T-helper 2 cell treated with Interferon-gamma antibody and Interleukin-4, amounts not matched to agents 5 μg/mL and 100 μg/mL, for 36 hours (primary cell): Measurements from ENCODE around the gene KCNJ10.

ENCODE experiments used
- DNase-seq: peaks from one replicate; pipeline ENCODE4 v3.0.0; 2021; ENCODE audit warnings: low spot score
- H3K27ac Mint-ChIP-seq: one replicate; pipeline ENCODE4 v1.8.0; 2021; ENCODE audit warnings: mild to moderate bottlenecking, mixed read lengths
- H3K27me3 Mint-ChIP-seq: one replicate; pipeline ENCODE4 v1.8.0; 2021; ENCODE audit warnings: low read depth, mixed read lengths
- H3K36me3 Mint-ChIP-seq: one replicate; pipeline ENCODE4 v1.8.0; 2021; ENCODE audit warnings: low read depth, mixed read lengths
- H3K4me1 Mint-ChIP-seq: one replicate; pipeline ENCODE4 v1.8.0; 2021; ENCODE audit warnings: low read depth, mixed read lengths
- H3K4me3 Mint-ChIP-seq: one replicate; pipeline ENCODE4 v1.8.0; 2022; ENCODE audit warnings: mild to moderate bottlenecking, moderate library complexity, mixed read lengths
- H3K9me3 Mint-ChIP-seq: one replicate; pipeline ENCODE4 v1.8.0; 2021; ENCODE audit warnings: mixed read lengths

The KCNJ10 gene

DNA sequence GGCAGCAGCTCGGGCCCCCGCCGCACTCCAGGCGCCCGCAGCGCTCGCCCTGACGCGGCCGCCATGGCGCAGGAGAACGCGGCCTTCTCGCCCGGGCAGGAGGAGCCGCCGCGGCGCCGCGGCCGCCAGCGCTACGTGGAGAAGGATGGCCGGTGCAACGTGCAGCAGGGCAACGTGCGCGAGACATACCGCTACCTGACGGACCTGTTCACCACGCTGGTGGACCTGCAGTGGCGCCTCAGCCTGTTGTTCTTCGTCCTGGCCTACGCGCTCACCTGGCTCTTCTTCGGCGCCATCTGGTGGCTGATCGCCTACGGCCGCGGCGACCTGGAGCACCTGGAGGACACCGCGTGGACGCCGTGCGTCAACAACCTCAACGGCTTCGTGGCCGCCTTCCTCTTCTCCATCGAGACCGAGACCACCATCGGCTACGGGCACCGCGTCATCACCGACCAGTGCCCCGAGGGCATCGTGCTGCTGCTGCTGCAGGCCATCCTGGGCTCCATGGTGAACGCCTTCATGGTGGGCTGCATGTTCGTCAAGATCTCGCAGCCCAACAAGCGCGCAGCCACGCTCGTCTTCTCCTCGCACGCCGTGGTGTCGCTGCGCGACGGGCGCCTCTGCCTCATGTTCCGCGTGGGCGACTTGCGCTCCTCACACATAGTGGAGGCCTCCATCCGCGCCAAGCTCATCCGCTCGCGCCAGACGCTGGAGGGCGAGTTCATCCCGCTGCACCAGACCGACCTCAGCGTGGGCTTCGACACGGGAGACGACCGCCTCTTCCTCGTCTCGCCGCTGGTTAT lies 14.2 kb upstream of the KCNJ10 start:
- Mint-ChIP-seq H3K27me3 (peaks cover 32% of the 10 kb centered on the region), H3K4me1 (peaks cover 8% of the 10 kb centered on the region), H3K9me3 (no peaks in the 10 kb centered on the region), H3K36me3 (no peaks in the 10 kb centered on the region), H3K4me3 (peak overlapping the region; percentile 53), H3K27ac (no peak overlapping the region)
- peak; percentile 63 for DNase-seq

DNA sequence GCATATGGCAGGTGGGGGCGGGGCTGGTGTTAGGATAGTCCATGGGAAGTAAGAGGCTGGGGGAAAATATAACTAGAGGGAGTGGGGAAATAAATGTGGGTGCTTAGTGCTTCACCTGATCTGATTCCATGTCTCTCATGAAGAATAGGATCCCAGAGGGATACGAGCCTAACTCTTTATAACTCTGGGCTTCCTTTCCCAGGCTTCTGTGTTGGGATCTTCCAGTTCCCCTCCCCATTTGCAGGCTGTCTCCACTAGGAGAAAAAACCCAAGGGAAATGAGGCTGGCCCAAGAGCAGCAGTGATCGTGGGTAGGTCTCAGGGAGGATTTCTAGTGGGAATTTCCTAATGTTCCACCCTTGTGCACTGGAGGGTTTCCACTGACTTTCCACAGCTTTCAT lies 13.0 kb upstream of the KCNJ10 start:
- Mint-ChIP-seq H3K27me3 (peaks cover 39% of the 10 kb centered on the region), H3K36me3 (no peaks in the 10 kb centered on the region), H3K4me1 (peaks cover 13% of the 10 kb centered on the region), H3K9me3 (no peaks in the 10 kb centered on the region), H3K4me3 (peak overlapping the region; percentile 9), H3K27ac (no peak overlapping the region)
- DNase-seq = no peak

DNA sequence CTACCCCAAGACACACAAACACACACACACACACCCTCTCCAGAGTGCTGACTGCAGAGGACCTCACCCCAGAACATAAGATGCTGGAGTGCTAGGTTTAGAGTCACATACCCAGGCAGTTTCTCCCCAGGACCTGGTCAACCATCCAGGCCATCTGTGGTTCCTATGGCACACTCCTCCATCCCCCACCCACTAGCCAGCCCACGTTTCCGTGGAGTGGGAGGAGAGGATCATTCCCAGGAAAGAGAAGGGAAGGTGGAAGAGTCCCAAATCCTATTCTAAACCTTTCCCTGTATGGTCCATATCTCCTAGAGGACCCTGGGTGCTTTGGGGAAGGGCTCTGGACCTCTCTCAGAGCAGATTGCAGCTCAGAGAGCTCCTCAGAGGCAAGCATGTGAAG lies 12.5 kb upstream of the KCNJ10 start:
- Mint-ChIP-seq H3K4me3 (no peak overlapping the region), H3K4me1 (peaks cover 13% of the 10 kb centered on the region), H3K27ac (no peak overlapping the region), H3K36me3 (no peaks in the 10 kb centered on the region), H3K27me3 (peaks cover 39% of the 10 kb centered on the region), H3K9me3 (no peaks in the 10 kb centered on the region)
- DNase-seq = no peak

DNA sequence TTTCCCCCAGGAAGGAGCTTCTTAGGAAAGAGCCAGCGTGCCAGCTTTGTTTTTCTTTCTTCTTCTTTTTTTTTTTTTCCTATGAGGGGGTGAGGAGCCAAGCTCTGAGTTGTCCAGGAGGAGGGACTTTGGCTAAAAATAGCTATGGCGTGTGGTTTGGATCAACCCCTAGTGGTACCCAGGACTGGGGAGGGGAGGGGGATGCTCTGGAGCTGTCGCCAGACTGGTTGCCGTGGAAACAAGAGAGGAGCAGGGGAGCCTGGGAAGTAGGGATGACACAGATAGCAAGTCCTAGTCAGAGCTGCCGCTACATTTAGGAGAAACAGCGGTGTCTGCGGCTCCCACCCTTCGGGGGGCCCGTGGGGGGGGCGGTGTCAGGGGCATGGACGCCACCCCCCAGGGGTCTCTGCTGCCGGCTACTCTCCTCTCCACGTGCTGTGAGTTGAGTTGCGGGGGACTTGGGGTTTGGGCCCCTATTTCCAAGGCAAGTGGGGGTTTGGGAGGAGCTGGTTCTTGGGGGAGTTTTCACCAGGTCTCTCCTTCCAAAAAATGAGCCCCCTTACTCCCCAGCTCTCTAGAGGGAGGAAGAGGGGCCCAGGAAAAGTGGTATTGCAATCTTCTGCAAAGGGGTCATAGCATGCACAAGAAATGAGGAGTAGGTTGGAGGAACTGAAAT lies 11.4 kb upstream of the KCNJ10 start, which contains the start of gene KCNJ9:
KCNJ9 (plus strand) TSS at position 278 of the 676 bp plus-strand sequence. CDS start 2,493 bp downstream, outside the sequence.
- Mint-ChIP-seq H3K36me3 (no peaks in the 10 kb centered on the region), H3K27me3 (peaks cover 39% of the 10 kb centered on the region), H3K9me3 (no peaks in the 10 kb centered on the region), H3K27ac (no peak within 1 kb of the TSS), H3K4me1 (peaks cover 13% of the 10 kb centered on the region), H3K4me3 (no peak within 1 kb of the TSS)
- no peak for DNase-seq

DNA sequence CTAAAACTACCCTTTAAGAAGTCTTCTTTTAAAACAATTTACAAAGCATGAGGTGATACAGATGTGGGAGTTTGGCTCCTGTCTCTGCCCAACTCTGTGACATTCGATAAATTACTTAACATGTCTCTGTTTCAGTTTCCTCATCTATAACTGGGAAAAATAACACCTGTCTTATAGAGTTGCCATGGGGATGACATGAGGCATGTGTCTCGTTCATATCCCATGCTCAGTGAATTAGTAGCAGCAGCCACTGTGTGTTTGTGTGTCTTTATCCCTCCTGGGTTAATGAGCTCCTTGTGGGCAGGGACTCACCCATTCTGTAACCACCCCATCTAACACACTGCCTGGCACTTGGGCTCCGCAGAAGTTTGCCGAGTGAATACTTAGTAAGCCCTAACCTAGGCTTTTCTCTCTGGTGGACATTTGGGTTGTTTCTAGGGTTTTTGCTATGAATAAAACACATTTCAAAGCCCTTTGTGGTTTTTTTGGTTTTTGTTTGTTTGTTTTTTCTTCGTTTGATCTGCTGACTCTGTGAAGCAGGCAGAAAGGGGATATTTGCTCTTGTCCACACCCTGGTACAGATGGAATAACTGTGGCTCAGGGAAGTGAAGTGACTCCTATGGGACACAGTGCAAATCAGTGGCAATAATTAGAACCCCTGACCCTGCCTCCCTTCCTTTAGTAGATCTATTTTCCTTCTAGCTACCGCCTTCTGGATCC lies 10.6 kb upstream of the KCNJ10 start:
- peaks cover 11% of the 10 kb centered on the region for H3K4me1 Mint-ChIP-seq
- no peak for DNase-seq
- H3K4me3 Mint-ChIP-seq = no peak overlapping the region
- peaks cover 39% of the 10 kb centered on the region for H3K27me3 Mint-ChIP-seq
- no peaks in the 10 kb centered on the region for H3K9me3 Mint-ChIP-seq
- no peak overlapping the region for H3K27ac Mint-ChIP-seq
- H3K36me3 Mint-ChIP-seq = no peaks in the 10 kb centered on the region

DNA sequence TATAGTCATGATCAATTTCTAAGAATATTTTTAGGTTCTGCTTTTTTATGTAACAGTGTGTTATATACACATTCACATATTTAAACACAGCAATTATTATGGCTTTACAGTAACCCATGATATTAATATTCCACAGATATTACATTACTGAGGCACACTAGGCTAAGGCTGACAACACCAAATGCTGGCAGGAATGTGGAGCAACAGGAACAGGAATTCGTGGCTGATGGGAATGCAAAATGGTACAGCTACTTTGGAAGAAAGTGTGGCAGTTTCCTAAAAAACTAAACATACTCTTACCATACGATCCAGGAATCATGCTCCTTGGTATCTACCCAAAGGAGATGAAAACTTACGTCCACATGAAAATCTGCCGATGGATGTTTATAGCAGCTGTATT lies 9.5 kb upstream of the KCNJ10 start:
- DNase-seq = no peak
- H3K4me3 Mint-ChIP-seq = no peak overlapping the region

DNA sequence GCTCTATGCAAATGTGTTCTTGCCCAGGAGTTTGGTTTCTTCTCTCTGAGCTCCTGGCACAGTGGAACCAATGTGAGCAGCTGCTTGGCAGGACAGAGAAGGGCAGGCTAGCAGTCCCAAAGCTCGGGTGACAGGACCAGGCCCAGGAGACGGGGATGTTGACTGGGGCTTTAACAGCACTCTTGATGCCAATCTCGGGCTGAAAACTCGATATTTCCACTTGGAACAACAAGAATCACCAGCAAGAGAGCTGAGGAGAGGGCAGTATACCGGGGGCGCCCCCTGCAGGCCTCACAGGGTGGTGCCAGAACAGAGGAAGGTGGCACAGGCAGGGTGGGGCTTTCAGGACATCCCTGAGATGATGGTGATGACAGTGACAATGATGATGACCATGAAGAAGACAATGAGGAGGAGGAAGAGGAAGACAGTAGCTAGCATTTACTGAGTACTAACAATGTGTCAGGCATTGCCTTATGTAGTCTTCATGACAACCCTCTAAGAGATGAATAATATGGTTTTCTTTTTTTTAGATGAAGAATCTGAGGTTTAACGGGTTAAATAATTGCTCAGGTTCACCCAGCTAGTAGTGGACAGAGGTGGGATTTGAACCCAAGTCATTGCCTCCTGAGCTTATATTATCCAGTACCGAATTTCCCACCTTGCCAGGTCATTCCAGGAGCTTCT lies 8.7 kb upstream of the KCNJ10 start:
- peak; percentile 63 for DNase-seq
- no peak overlapping the region for H3K4me3 Mint-ChIP-seq
- no peak overlapping the region for H3K27ac Mint-ChIP-seq
- H3K9me3 Mint-ChIP-seq = no peaks in the 10 kb centered on the region
- H3K36me3 Mint-ChIP-seq = no peaks in the 10 kb centered on the region
- peaks cover 42% of the 10 kb centered on the region for H3K27me3 Mint-ChIP-seq
- H3K4me1 Mint-ChIP-seq = peaks cover 7% of the 10 kb centered on the region

More for the DNA sequence above, 9.5 kb upstream of the KCNJ10 start:
- no peaks in the 10 kb centered on the region for H3K9me3 Mint-ChIP-seq
- H3K27me3 Mint-ChIP-seq = peaks cover 42% of the 10 kb centered on the region
- H3K27ac Mint-ChIP-seq = no peak overlapping the region
- H3K4me1 Mint-ChIP-seq = peaks cover 11% of the 10 kb centered on the region
- H3K36me3 Mint-ChIP-seq = no peaks in the 10 kb centered on the region

DNA sequence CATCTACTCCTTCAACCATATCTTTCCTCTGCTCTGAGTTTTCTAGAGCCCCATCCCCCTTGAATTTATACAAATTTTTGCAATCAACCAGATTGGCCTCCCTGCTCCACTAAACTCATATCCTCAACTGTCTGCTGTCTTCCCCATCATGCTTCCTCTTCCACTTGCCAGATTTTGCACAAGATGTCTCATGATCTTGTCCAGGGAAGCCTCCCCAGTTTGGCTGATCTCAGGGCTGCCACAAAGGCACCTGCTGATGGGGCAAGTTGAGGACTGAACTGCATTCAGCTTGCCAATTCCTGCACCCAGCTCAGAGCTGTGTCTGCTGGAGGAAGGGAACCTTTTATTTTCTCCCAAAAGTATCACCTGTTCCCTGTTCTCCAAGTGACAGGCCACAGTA lies 7.5 kb upstream of the KCNJ10 start:
- Mint-ChIP-seq H3K4me1 (peaks cover 7% of the 10 kb centered on the region), H3K4me3 (no peak overlapping the region), H3K27ac (no peak overlapping the region), H3K36me3 (no peaks in the 10 kb centered on the region), H3K9me3 (no peaks in the 10 kb centered on the region), H3K27me3 (peaks cover 34% of the 10 kb centered on the region)
- no peak for DNase-seq

DNA sequence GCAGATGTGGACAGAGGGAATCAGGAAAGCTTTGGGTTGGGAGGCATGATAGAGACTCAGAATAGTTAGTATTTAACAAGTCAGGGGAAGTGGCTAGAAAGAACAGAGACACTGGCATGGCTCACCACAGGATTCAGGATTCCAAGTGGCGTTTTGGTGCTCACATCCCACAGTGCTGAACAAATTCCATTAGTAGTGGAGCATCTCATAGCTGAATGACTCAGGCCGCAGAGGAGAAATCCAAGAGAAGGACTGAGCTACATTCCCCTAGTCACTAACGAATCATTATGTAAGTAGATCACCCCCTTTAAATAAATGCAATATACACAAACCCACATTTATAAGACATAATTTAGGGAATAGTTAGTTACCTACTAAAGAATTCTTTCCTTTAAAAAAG lies 6.3 kb upstream of the KCNJ10 start:
- Mint-ChIP-seq H3K4me1 (peaks cover 14% of the 10 kb centered on the region), H3K4me3 (no peak overlapping the region), H3K9me3 (no peaks in the 10 kb centered on the region), H3K27ac (no peak overlapping the region), H3K36me3 (no peaks in the 10 kb centered on the region), H3K27me3 (peaks cover 25% of the 10 kb centered on the region)
- no peak for DNase-seq

DNA sequence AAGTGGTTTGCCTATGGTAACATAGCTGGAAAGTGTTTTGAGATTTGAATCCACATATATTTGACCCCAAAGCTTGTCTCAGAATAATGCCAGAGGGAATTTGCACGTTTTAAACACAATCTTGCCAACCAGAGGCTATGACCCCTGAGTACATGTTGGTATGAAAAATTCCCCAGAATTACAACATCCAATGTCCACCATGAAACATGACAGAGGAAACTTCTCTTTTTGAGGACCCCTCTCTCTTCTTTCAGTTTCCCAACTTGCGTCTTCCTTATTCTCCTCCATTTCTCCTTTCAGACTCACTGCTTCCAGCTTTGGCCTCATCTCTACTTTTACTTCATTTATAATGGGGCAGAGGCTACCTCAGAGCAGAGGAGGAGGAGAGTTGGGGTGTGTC lies 5.9 kb upstream of the KCNJ10 start:
- no peaks in the 10 kb centered on the region for H3K9me3 Mint-ChIP-seq
- no peaks in the 10 kb centered on the region for H3K36me3 Mint-ChIP-seq
- H3K27me3 Mint-ChIP-seq = peaks cover 20% of the 10 kb centered on the region
- no peak overlapping the region for H3K4me3 Mint-ChIP-seq
- H3K27ac Mint-ChIP-seq = no peak overlapping the region
- peaks cover 13% of the 10 kb centered on the region for H3K4me1 Mint-ChIP-seq
- DNase-seq = no peak

DNA sequence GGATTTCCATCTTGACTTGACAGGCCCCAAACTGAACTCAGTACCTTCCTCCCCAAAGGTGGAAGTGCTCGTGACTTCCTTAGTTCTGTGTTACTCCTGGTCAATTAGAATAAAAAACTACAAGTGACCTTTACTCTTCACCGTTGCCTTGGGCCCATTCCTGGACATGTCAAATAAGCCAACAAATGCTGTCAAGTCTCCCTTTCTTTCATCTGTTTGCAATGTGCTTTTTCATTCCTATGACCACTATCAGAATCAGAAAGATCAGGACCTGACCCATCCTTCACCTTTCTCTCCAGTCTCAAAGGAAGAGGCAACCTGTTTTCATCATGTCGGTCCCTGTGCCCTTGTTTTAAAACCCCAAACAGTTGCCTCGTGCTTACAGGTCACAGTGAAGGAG lies 4.9 kb upstream of the KCNJ10 start:
- Mint-ChIP-seq H3K27ac (no peak overlapping the region), H3K4me1 (peaks cover 17% of the 10 kb centered on the region), H3K27me3 (peaks cover 22% of the 10 kb centered on the region)

DNA sequence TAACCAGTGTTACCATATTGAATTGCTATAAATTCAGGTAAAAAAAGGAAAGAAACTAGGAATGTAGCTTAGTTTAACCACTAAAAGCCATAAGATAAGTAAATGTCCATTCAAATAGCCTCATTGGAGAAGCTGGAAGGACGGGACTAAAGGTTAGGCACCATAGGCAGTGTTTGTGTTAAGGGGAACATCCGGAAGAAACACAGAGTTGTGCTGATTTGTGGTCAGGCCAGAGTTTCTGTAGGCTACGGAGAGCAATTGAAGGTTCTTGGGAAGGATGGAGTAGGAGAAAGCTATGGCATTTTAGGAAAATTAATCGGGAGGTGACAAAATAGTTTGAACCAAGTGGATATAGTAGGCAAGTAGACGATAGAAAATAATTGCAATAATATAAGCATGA lies 1.3 kb upstream of the KCNJ10 start:
- no peak for DNase-seq
- peaks cover 15% of the 10 kb centered on the region for H3K4me1 Mint-ChIP-seq
- no peak overlapping the region for H3K4me3 Mint-ChIP-seq
- peaks cover 2% of the 10 kb centered on the region for H3K36me3 Mint-ChIP-seq
- H3K27ac Mint-ChIP-seq = no peak overlapping the region
- no peaks in the 10 kb centered on the region for H3K9me3 Mint-ChIP-seq
- H3K27me3 Mint-ChIP-seq = peaks cover 35% of the 10 kb centered on the region

More for the DNA sequence above, 4.9 kb upstream of the KCNJ10 start:
- Mint-ChIP-seq H3K9me3 (no peaks in the 10 kb centered on the region), H3K36me3 (peaks cover 2% of the 10 kb centered on the region), H3K4me3 (no peak overlapping the region)
- no peak for DNase-seq

DNA sequence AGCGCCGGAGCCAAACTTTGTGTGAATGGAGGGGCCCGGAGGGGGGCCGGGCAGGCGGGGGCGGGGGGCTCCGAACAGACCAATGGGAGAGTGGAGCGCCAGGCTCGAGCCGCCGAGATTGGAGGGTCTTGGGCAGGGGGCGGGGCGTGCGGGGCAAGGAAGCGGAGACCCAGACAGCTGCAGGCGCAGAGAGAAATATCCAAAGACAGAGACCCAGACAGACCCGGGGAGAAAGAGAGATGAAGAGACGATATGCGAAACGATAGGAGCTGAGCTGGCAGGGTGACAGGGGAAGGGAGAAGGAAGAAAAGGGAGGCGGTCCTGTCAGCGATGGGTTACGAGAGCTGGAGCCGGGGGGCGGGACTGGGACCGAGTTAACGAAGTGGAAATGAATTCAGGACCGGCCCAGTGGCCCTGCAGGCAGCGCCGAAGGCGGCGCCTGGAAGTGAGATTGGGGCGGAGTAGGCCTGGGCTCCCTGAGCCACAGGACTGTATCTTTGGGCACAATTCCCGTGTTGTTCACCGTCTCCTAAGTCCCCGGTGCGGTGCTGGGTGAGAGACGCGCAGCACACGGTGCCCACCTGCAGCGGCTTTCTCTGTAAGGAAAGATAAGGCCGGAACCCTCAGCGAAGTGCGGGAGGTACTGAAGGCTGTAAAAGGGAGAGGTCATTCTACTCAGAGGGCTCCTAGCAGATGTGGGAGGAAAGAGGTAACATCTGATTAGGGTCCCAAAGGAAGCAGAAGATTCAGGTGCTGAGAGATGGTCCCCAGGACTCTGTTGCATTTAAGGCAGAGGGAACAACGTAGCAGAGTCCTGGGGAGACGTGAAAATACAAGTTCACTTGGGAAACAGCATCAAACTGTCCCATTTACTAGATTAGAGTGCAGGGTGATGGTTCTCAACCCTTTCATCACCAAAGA lies 543 bp upstream of the KCNJ10 start:
- Mint-ChIP-seq H3K27ac (no peak overlapping the region), H3K27me3 (peaks cover 42% of the 10 kb centered on the region)

More for the DNA sequence above, 543 bp upstream of the KCNJ10 start:
- DNase-seq = peak; percentile 40
- no peaks in the 10 kb centered on the region for H3K9me3 Mint-ChIP-seq
- H3K4me3 Mint-ChIP-seq = peak overlapping the region; percentile 83
- H3K4me1 Mint-ChIP-seq = peaks cover 15% of the 10 kb centered on the region
- H3K36me3 Mint-ChIP-seq = peaks cover 2% of the 10 kb centered on the region
